Esophagus squamous epithelium (tissue), 5 donors: Measurements from ENCODE around the gene GH1. TPM values are rescaled to one million over a fixed set of nuclear protein-coding genes. Genes with fewer than 3 reads are reported as not detected.

Experiments used
- DNase-seq: peaks from one replicate; lab custom pipeline; 2025; lab: John Stamatoyannopoulos, UW
- H3K27ac ChIP-seq, 4 donors: fragments of 200-600 bp; sonication (generic); one replicate each; pipeline ENCODE4 v1.5.1; 2016 to 2019; ENCODE audit warnings: mild to moderate bottlenecking in 1 of 4
- H3K27me3 ChIP-seq, 4 donors: fragments of 200-600 bp; sonication (generic); 1 replicate in 3 of 4; 2 replicates in 1 of 4; pipeline versions ENCODE4 v1.5.1 to v1.6.0; 2017 to 2021; ENCODE audit warnings: antibody characterized with exemption in 1 of 4
- H3K36me3 ChIP-seq, 3 donors: fragments of 200-600 bp; sonication (generic); one replicate each; pipeline ENCODE4 v1.5.1; 2016 to 2019
- H3K4me1 ChIP-seq, 3 donors: fragments of 200-600 bp; sonication (generic); one replicate each; pipeline ENCODE4 v1.5.1; 2017 to 2019
- H3K4me3 ChIP-seq, 4 donors: fragments of 200-600 bp; sonication (generic); 1 replicate in 3 of 4; 2 replicates in 1 of 4; pipeline ENCODE4 v1.5.1; 2016 to 2019; ENCODE audit warnings: mild to moderate bottlenecking in 2 of 4, moderate library complexity in 1 of 4
- H3K9me3 ChIP-seq, 3 donors: fragments of 200-600 bp; sonication (generic); one replicate each; pipeline ENCODE4 v1.5.1; 2016 to 2019
- CTCF ChIP-seq, 6 experiments: fragments of 450-650 bp in 4 of 6; fragments of 200-600 bp in 2 of 6; sonication (generic) in 2 of 6; IDR thresholded peaks; one replicate each; pipeline ENCODE4 v1.5.1; 2016 to 2019; ENCODE audit warnings: antibody characterized with exemption in 6 of 6, mild to moderate bottlenecking in 4 of 6, moderate library complexity in 4 of 6
- POLR2A ChIP-seq, 4 donors: fragments of 450-650 bp; IDR thresholded peaks; one replicate each; pipeline ENCODE4 v1.6.1; 2017; ENCODE audit warnings: antibody characterized with exemption in 4 of 4, mild to moderate bottlenecking in 4 of 4, moderate library complexity in 3 of 4
- WGBS, 2 donors: methylation state at CpG; one replicate each; pipeline ENCODE4 v1.1.5; 2018; 5-methylcytosine and 5-hydroxymethylcytosine counted together
- intact Hi-C: fragments of 100-400 bp; cut with DNase I; formaldehyde crosslinking; loops from one replicate; pipeline ENCODE4 v1.15.0; 2022
- total RNA-seq, 4 donors: library from RNA; depleted of rRNA; stranded (reverse); fragments of >200 nt; gene quantifications; one replicate each; pipeline ENCODE4 v1.1.0, GENCODE V29; 2016
- donor health status: DM: yes; HTN: yes; CAD: no.

The GH1 gene
- total RNA-seq, 4 donors from 2014 or later = not detected

GRCh38 chr17:63940584-63940983 lies 21.9 kb upstream of the GH1 start:
- H3K27ac ChIP-seq = no peak overlapping the region
- no peaks in the 10 kb centered on the region for H3K9me3 ChIP-seq
- intact Hi-C loops = no loop called here
- no peaks in the 10 kb centered on the region for H3K4me1 ChIP-seq
- DNase-seq = no peak
- WGBS, 2 donors = 87% methylated on average over 6 of the region's 14 CpGs; no CpG with 5 or more reads in 1 of the 2 donors
- TF ChIP-seq POLR2A (IDR thresholded peaks at IDR 0.05) = no peak
- TF ChIP-seq CTCF (IDR thresholded peaks at IDR 0.05) = no peak
- H3K27me3 ChIP-seq = no peaks in the 10 kb centered on the region
- H3K4me3 ChIP-seq = no peak overlapping the region
- H3K36me3 ChIP-seq = no peaks in the 10 kb centered on the region

GRCh38 chr17:63939884-63940283 lies 21.2 kb upstream of the GH1 start:
- 41 to 82% methylated on average over 4 to 6 of the region's 6 CpGs for WGBS, 2 donors
- TF ChIP-seq CTCF (IDR thresholded peaks at IDR 0.05) = no peak
- TF ChIP-seq POLR2A (IDR thresholded peaks at IDR 0.05) = no peak
- intact Hi-C loops = no loop called here

GRCh38 chr17:63939401-63939800 lies 20.8 kb upstream of the GH1 start:
- DNase-seq = no peak
- no peak for TF ChIP-seq POLR2A (IDR thresholded peaks at IDR 0.05)
- no peaks in the 10 kb centered on the region for H3K36me3 ChIP-seq
- intact Hi-C loops = no loop called here
- no peaks in the 10 kb centered on the region for H3K9me3 ChIP-seq
- H3K27me3 ChIP-seq = peaks cover 0 to 4% (median 0%) of the 10 kb centered on the region in 4 donors
- H3K27ac ChIP-seq = no peak overlapping the region
- no peaks in the 10 kb centered on the region for H3K4me1 ChIP-seq
- WGBS, 2 donors = 80 to 93% methylated on average over 5 to 9 of the region's 9 CpGs
- H3K4me3 ChIP-seq = no peak overlapping the region

More at GRCh38 chr17:63939884-63940283, 21.2 kb upstream of the GH1 start:
- H3K27me3 ChIP-seq = no peaks in the 10 kb centered on the region
- H3K4me3 ChIP-seq = no peak overlapping the region
- no peaks in the 10 kb centered on the region for H3K36me3 ChIP-seq
- DNase-seq = no peak
- H3K9me3 ChIP-seq = no peaks in the 10 kb centered on the region
- H3K4me1 ChIP-seq = no peaks in the 10 kb centered on the region
- H3K27ac ChIP-seq = no peak overlapping the region

GRCh38 chr17:63937920-63938319 lies 19.3 kb upstream of the GH1 start:
- Histone ChIP-seq H3K27ac (no peak overlapping the region), H3K4me3 (no peak overlapping the region), H3K4me1 (no peaks in the 10 kb centered on the region), H3K36me3 (no peaks in the 10 kb centered on the region), H3K27me3 (peaks cover 0 to 5% (median 0%) of the 10 kb centered on the region in 4 donors), H3K9me3 (no peaks in the 10 kb centered on the region)
- TF ChIP-seq POLR2A (IDR thresholded peaks at IDR 0.05) (no peak), CTCF (IDR thresholded peaks at IDR 0.05) (no peak)
- DNase-seq = no peak
- WGBS, 2 donors = 87% methylated on average over 4 of the region's 4 CpGs
- intact Hi-C loops = no loop called here

GRCh38 chr17:63937319-63937718 lies 18.7 kb upstream of the GH1 start:
- H3K27ac ChIP-seq = no peak overlapping the region
- H3K9me3 ChIP-seq = no peaks in the 10 kb centered on the region
- peaks cover 0 to under 1% (median 0%) of the 10 kb centered on the region in 3 donors for H3K4me1 ChIP-seq
- DNase-seq = no peak
- no peak overlapping the region for H3K4me3 ChIP-seq
- intact Hi-C loops = no loop called here
- H3K36me3 ChIP-seq = no peaks in the 10 kb centered on the region
- TF ChIP-seq POLR2A (IDR thresholded peaks at IDR 0.05) (no peak), CTCF (IDR thresholded peaks at IDR 0.05) (no peak)
- peaks cover 0 to 5% (median 0%) of the 10 kb centered on the region in 4 donors for H3K27me3 ChIP-seq
- 75 to 83% methylated on average over 6 of the region's 6 CpGs for WGBS, 2 donors
